Suprapubic skin (tissue), 3 donors: Measurements from ENCODE around the gene RGS6.

ENCODE experiments used
- CTCF ChIP-seq, 2 donors: fragments of 200-600 bp in 1 of 2; fragments of 450-650 bp in 1 of 2; sonication (generic) in 1 of 2; IDR thresholded peaks; one replicate each; pipeline ENCODE4 v1.5.1; 2016 to 2019; ENCODE audit warnings: antibody characterized with exemption in 2 of 2, mild to moderate bottlenecking in 1 of 2, moderate library complexity in 1 of 2
- EP300 ChIP-seq: sonication (generic); formaldehyde crosslinking; IDR thresholded peaks from one replicate; pipeline ENCODE4 v1.6.1; 2017; ENCODE audit warnings: antibody characterized with exemption
- POLR2A ChIP-seq, 2 donors: fragments of 450-650 bp; IDR thresholded peaks; one replicate each; pipeline ENCODE4 v1.6.1; 2017; ENCODE audit warnings: antibody characterized with exemption in 2 of 2, mild to moderate bottlenecking in 2 of 2, moderate library complexity in 2 of 2

- TF ChIP-seq POLR2A (IDR thresholded peaks at IDR 0.05) (no peak), CTCF (IDR thresholded peaks at IDR 0.05) (no peak), EP300 (no peak)
Observed at GRCh38 chr14:72366619-72367018, 434.4 kb downstream of the RGS6 start.
